Measurements from ENCODE around the gene NOTCH1.

DNA sequence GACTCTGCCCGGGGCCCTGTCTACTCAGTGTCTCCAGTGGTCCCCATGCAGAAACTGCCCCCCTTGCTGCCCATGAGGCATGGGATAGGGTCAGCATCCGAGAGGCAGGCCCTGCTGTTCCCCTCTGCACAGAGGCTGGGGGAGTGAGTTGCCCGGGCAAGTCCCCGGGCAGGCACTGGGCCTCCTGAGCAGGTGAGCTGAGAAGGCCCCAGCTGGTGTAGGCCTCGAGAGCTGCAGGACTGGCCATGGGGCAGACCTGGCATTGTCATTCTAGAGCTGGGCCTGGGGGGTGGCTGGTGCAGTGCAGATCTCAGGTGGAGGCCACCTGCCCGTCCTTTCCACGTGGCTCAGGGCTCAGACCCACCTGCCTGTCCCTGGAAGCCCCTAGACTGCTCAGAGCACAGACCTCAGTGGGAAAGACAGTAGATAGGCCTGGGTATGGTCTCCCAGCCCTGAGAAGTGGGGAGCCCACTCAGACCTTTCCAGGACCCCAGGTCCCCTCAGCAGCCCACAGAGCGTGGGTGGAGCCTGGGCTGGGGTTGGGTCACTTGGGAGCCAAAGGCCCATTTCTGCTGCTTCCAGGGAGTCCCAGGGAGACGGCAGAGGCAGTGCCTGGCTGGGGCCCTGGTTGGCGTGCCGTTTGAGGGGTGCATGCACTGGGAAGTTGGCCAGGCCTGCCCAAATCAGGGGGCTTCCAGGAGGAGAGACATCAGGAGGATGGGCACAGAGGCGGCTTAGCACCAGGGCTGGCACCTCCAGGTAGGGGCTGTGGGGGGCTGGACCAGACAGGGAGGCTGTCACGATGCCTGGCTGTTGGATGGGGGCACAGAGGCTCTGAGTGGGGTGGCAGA lies 4.8 kb upstream of the NOTCH1 start:
- TF ChIP-seq POLR2A (IDR thresholded peaks at IDR 0.05; ENCODE audit: low read length) (no peak), GATA1 (IDR thresholded peaks at IDR 0.05; ENCODE audit: low read depth, low read length) (no peak)

Data from erythroblast (primary cell).